ENCODE results near the gene JMJD6.
"Not testable (repeated sequence)": the region's sequence is repeated elsewhere in the genome, so short reads cannot be mapped to it uniquely, and the experiment has no call there.

Gene JMJD6

DNA sequence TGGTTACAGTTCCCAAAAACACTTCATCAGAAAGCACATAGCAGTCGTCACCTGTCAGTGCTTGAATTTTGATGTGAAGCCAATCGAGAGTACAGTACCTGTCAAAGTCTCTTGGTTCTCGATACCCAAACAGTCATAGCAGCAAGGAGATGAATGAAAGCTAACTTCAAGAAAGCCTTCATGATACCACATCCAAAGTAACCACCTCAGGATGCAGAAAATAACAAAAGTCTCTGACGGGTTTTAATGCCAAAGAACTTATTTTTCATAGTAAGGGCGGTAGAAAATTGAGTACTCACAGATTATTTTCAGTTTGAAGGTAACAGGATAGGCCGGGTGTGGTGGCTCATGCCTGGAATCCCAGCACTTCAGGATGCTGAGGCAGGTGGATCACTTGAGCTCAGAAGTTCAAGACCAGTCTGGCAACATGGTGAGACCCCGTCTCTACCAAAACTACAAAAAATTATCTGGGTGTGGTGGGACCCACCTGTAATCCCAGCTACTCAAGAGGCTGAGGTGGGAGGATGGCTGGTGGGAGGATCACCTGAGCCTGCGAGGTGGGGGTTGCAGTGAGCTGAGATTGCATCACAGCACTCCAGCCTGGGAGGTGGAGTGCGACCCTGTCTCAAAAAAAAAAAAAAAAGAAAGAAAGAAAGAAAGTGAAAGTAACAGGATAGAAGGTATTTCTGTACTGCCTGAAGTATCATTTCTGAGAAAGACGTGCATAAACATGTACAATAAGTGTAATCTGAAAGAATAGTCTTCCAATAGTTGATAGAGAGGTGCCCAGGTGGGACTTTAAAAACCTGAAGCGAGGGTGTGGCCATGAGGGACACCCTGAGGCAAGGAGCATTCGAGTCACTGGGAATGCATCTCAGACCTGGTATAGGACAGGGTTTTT, 26.9 kb upstream of the JMJD6 start:
- no peak for DNase-seq (ENCODE audit: low read depth, low spot score)
- TF ChIP-seq SUZ12 (IDR thresholded peaks at IDR 0.05; ENCODE audit: extremely low read depth, insufficient read depth, insufficient read length), result no peak
- no peak for TF ChIP-seq YY1 (IDR thresholded peaks at IDR 0.05; ENCODE audit: insufficient read depth, insufficient read length)
- no peak for TF ChIP-seq ZNF274 (IDR thresholded peaks at IDR 0.05; ENCODE audit: low read depth, low read length)
- H3K9ac ChIP-seq (ENCODE audit: insufficient read length, low read depth), result no peak overlapping the region

GRCh38 chr17:76752006-76752405, 25.6 kb upstream of the JMJD6 start:
- no peak for TF ChIP-seq YY1 (IDR thresholded peaks at IDR 0.05; ENCODE audit: insufficient read depth, insufficient read length)
- DNase-seq (ENCODE audit: low read depth, low spot score), result no peak
- peaks cover 21% of the 10 kb centered on the region for H3K36me3 ChIP-seq (ENCODE audit: insufficient read depth, insufficient read length, low read length)
- H3K9me3 ChIP-seq (ENCODE audit: insufficient read depth, low read length), result no peaks in the 10 kb centered on the region
- no peak overlapping the region for H3K4me3 ChIP-seq (ENCODE audit: insufficient read length, low read depth)
- no peak overlapping the region for H3K9ac ChIP-seq (ENCODE audit: insufficient read length, low read depth)
- H3K27me3 ChIP-seq (ENCODE audit: insufficient read depth, insufficient read length), result no peaks in the 10 kb centered on the region
- H3K4me1 ChIP-seq (ENCODE audit: insufficient read depth, insufficient read length), result peaks cover 2% of the 10 kb centered on the region

More for the DNA sequence above, 26.9 kb upstream of the JMJD6 start:
- Histone ChIP-seq H3K36me3 (ENCODE audit: insufficient read depth, insufficient read length, low read length) (peaks cover 22% of the 10 kb centered on the region), H3K9me3 (ENCODE audit: insufficient read depth, low read length) (no peaks in the 10 kb centered on the region), H3K4me1 (ENCODE audit: insufficient read depth, insufficient read length) (peaks cover 2% of the 10 kb centered on the region), H3K27me3 (ENCODE audit: insufficient read depth, insufficient read length) (no peaks in the 10 kb centered on the region), H3K4me3 (ENCODE audit: insufficient read length, low read depth) (no peak overlapping the region)

GRCh38 chr17:76751416-76751993, 25.1 kb upstream of the JMJD6 start:
- no peak for DNase-seq (ENCODE audit: low read depth, low spot score)
- peaks cover 4% of the 10 kb centered on the region for H3K9me3 ChIP-seq (ENCODE audit: insufficient read depth, low read length)
- no peak overlapping the region for H3K9ac ChIP-seq (ENCODE audit: insufficient read length, low read depth)
- H3K4me1 ChIP-seq (ENCODE audit: insufficient read depth, insufficient read length), result peaks cover 2% of the 10 kb centered on the region
- no peaks in the 10 kb centered on the region for H3K27me3 ChIP-seq (ENCODE audit: insufficient read depth, insufficient read length)
- TF ChIP-seq ZNF274 (IDR thresholded peaks at IDR 0.05; ENCODE audit: low read depth, low read length) (no peak), YY1 (IDR thresholded peaks at IDR 0.05; ENCODE audit: insufficient read depth, insufficient read length) (no peak), SUZ12 (IDR thresholded peaks at IDR 0.05; ENCODE audit: extremely low read depth, insufficient read depth, insufficient read length) (no peak)
- no peak overlapping the region for H3K4me3 ChIP-seq (ENCODE audit: insufficient read length, low read depth)
- peaks cover 22% of the 10 kb centered on the region for H3K36me3 ChIP-seq (ENCODE audit: insufficient read depth, insufficient read length, low read length)

GRCh38 chr17:76748657-76749056, 22.3 kb upstream of the JMJD6 start:
- no peak for TF ChIP-seq YY1 (IDR thresholded peaks at IDR 0.05; ENCODE audit: insufficient read depth, insufficient read length)
- TF ChIP-seq ZNF274 (IDR thresholded peaks at IDR 0.05; ENCODE audit: low read depth, low read length), result no peak
- TF ChIP-seq SUZ12 (IDR thresholded peaks at IDR 0.05; ENCODE audit: extremely low read depth, insufficient read depth, insufficient read length), result no peak
- Histone ChIP-seq H3K36me3 (ENCODE audit: insufficient read depth, insufficient read length, low read length) (peaks cover 37% of the 10 kb centered on the region), H3K4me3 (ENCODE audit: insufficient read length, low read depth) (no peak overlapping the region), H3K9ac (ENCODE audit: insufficient read length, low read depth) (no peak overlapping the region), H3K27me3 (ENCODE audit: insufficient read depth, insufficient read length) (no peaks in the 10 kb centered on the region), H3K9me3 (ENCODE audit: insufficient read depth, low read length) (peaks cover 10% of the 10 kb centered on the region), H3K4me1 (ENCODE audit: insufficient read depth, insufficient read length) (peaks cover 1% of the 10 kb centered on the region)
- no peak for DNase-seq (ENCODE audit: low read depth, low spot score)

- Histone ChIP-seq H3K9me3 (ENCODE audit: insufficient read depth, low read length) (peaks cover 10% of the 10 kb centered on the region), H3K36me3 (ENCODE audit: insufficient read depth, insufficient read length, low read length) (peaks cover 44% of the 10 kb centered on the region), H3K4me3 (ENCODE audit: insufficient read length, low read depth) (no peak overlapping the region), H3K9ac (ENCODE audit: insufficient read length, low read depth) (no peak overlapping the region), H3K4me1 (ENCODE audit: insufficient read depth, insufficient read length) (no peaks in the 10 kb centered on the region), H3K27me3 (ENCODE audit: insufficient read depth, insufficient read length) (no peaks in the 10 kb centered on the region)
- TF ChIP-seq ZNF274 (IDR thresholded peaks at IDR 0.05; ENCODE audit: low read depth, low read length) (no peak), SUZ12 (IDR thresholded peaks at IDR 0.05; ENCODE audit: extremely low read depth, insufficient read depth, insufficient read length) (no peak), YY1 (IDR thresholded peaks at IDR 0.05; ENCODE audit: insufficient read depth, insufficient read length) (no peak)
- no peak for DNase-seq (ENCODE audit: low read depth, low spot score)
Measured at GRCh38 chr17:76747716-76748363, 21.4 kb upstream of the JMJD6 start.

- peaks cover 10% of the 10 kb centered on the region for H3K9me3 ChIP-seq (ENCODE audit: insufficient read depth, low read length)
- peaks cover 59% of the 10 kb centered on the region for H3K36me3 ChIP-seq (ENCODE audit: insufficient read depth, insufficient read length, low read length)
- not testable (repeated sequence) for H3K27me3 ChIP-seq (ENCODE audit: insufficient read depth, insufficient read length); H3K4me3 ChIP-seq (ENCODE audit: insufficient read length, low read depth); H3K4me1 ChIP-seq (ENCODE audit: insufficient read depth, insufficient read length); H3K9ac ChIP-seq (ENCODE audit: insufficient read length, low read depth); DNase-seq (ENCODE audit: low read depth, low spot score)
Measured at GRCh38 chr17:76745785-76746184, 19.4 kb upstream of the JMJD6 start.

DNA sequence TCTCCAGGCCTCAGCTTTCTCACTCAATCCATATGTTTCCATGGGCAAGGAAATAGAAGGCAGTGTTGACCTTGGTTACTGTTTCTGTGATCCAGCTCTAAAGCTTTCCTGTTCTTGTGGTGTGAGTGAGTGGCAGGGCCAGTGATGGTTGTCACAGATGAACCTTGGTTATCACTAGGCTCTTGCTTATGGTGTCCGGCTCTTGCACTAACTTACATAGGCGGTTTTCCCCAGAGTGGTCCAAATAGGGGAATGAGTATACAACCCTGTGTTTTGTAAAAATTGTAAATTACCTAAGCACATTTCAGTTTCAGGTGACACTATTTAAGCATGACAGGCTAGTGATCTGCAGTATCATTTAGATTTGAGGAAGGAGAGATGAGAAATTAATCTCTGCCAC, 18.3 kb upstream of the JMJD6 start:
- TF ChIP-seq ZNF274 (IDR thresholded peaks at IDR 0.05; ENCODE audit: low read depth, low read length), result no peak
- no peak for TF ChIP-seq SUZ12 (IDR thresholded peaks at IDR 0.05; ENCODE audit: extremely low read depth, insufficient read depth, insufficient read length)
- TF ChIP-seq YY1 (IDR thresholded peaks at IDR 0.05; ENCODE audit: insufficient read depth, insufficient read length), result no peak
- Histone ChIP-seq H3K27me3 (ENCODE audit: insufficient read depth, insufficient read length) (no peaks in the 10 kb centered on the region), H3K36me3 (ENCODE audit: insufficient read depth, insufficient read length, low read length) (peaks cover 59% of the 10 kb centered on the region), H3K4me3 (ENCODE audit: insufficient read length, low read depth) (no peak overlapping the region), H3K9ac (ENCODE audit: insufficient read length, low read depth) (no peak overlapping the region), H3K9me3 (ENCODE audit: insufficient read depth, low read length) (peaks cover 10% of the 10 kb centered on the region), H3K4me1 (ENCODE audit: insufficient read depth, insufficient read length) (no peaks in the 10 kb centered on the region)
- DNase-seq (ENCODE audit: low read depth, low spot score), result no peak

All from NT2/D1 (cell line).